CD14-positive monocyte (primary cell): ENCODE measurements around the gene UCMA. TPM values are rescaled to one million over a fixed set of nuclear protein-coding genes. Genes with fewer than 3 reads are reported as not detected.

Experiments used
- DNase-seq, 3 donors: peaks; one replicate each; pipeline ENCODE4 v3.0.0-alpha.2; 2011 to 2022
- H2AFZ ChIP-seq: 2 replicates; pipeline ENCODE4 v1.6.0; 2012; ENCODE audit warnings: mild to moderate bottlenecking, low read depth, low read length, inconsistent platforms; ENCODE audit not compliant: insufficient read depth, poor library complexity, severe bottlenecking
- H3K27ac ChIP-seq, 2 donors: 1 replicate in 1 of 2; 2 replicates in 1 of 2; pipeline ENCODE4 v1.5.1; 2012 to 2013; ENCODE audit warnings: low read length in 2 of 2, control low read depth in 1 of 2, inconsistent platforms in 1 of 2, low read depth in 1 of 2, mild to moderate bottlenecking in 1 of 2
- H3K27me3 ChIP-seq, 2 donors: one replicate each; pipeline versions ENCODE4 v1.6.0 to v1.6.1; 2011 to 2013; ENCODE audit warnings: low read length in 2 of 2; ENCODE audit not compliant: control insufficient read depth in 2 of 2, insufficient read depth in 2 of 2
- H3K36me3 ChIP-seq, 2 donors: replicated peaks in 1 of 2; 1 replicate in 1 of 2; 2 replicates in 1 of 2; pipeline versions ENCODE4 v1.5.1 to v1.6.1; 2012 to 2013; ENCODE audit warnings: low read length in 2 of 2, control low read depth in 1 of 2, inconsistent platforms in 1 of 2, mild to moderate bottlenecking in 1 of 2; ENCODE audit not compliant: insufficient read depth in 2 of 2, control insufficient read depth in 1 of 2
- H3K4me1 ChIP-seq, 2 donors: 1 replicate in 1 of 2; 2 replicates in 1 of 2; pipeline versions ENCODE4 v1.5.1 to v1.6.1; 2012 to 2013; ENCODE audit warnings: low read length in 2 of 2, control low read depth in 1 of 2, inconsistent platforms in 1 of 2, mild to moderate bottlenecking in 1 of 2, moderate library complexity in 1 of 2; ENCODE audit not compliant: insufficient read depth in 2 of 2, control insufficient read depth in 1 of 2
- H3K4me2 ChIP-seq: replicated peaks from 2 replicates; pipeline ENCODE3; 2012; ENCODE audit warnings: low read length, moderate library complexity, mild to moderate bottlenecking; ENCODE audit not compliant: poor library complexity, severe bottlenecking; ENCODE audit errors: extremely low read depth
- H3K4me3 ChIP-seq, 3 experiments: fragments of 200-600 bp in 1 of 3; sonication (generic) in 1 of 3; replicated peaks in 1 of 3; 1 replicate in 2 of 3; 2 replicates in 1 of 3; pipeline ENCODE4 v1.5.1; 2011 to 2013; ENCODE audit warnings: low read length in 3 of 3, mild to moderate bottlenecking in 3 of 3, control low read depth in 2 of 3, low read depth in 2 of 3, inconsistent platforms in 1 of 3, moderate library complexity in 1 of 3
- H3K79me2 ChIP-seq: 2 replicates; pipeline ENCODE4 v1.6.0; 2012; ENCODE audit warnings: mild to moderate bottlenecking, control low read depth, inconsistent platforms, low read length, moderate library complexity; ENCODE audit not compliant: insufficient read depth
- H3K9ac ChIP-seq: 2 replicates; pipeline ENCODE4 v1.6.0; 2017; ENCODE audit warnings: low read length, mild to moderate bottlenecking; ENCODE audit not compliant: insufficient read depth, poor library complexity, severe bottlenecking
- H3K9me3 ChIP-seq, 2 donors: replicated peaks in 1 of 2; 1 replicate in 1 of 2; 2 replicates in 1 of 2; pipeline versions ENCODE4 v1.5.1 to v1.6.1; 2012 to 2013; ENCODE audit warnings: low read length in 2 of 2, control low read depth in 1 of 2; ENCODE audit not compliant: control insufficient read depth in 1 of 2, insufficient read depth in 1 of 2
- H4K20me1 ChIP-seq: 2 replicates; pipeline ENCODE4 v1.6.0; 2012; ENCODE audit warnings: mild to moderate bottlenecking, low read length, control low read depth, moderate library complexity; ENCODE audit not compliant: insufficient read depth
- H3K27ac Mint-ChIP-seq, 7 donors: one replicate each; pipeline ENCODE4 v1.8.0; 2020; ENCODE audit warnings: mild to moderate bottlenecking in 7 of 7, mixed read lengths in 7 of 7, moderate library complexity in 6 of 7, inconsistent platforms in 2 of 7
- H3K27me3 Mint-ChIP-seq, 3 donors: one replicate each; pipeline ENCODE4 v1.8.0; 2021 to 2022; ENCODE audit warnings: low read depth in 3 of 3, mild to moderate bottlenecking in 3 of 3, mixed read lengths in 3 of 3, moderate library complexity in 3 of 3, inconsistent platforms in 1 of 3
- H3K36me3 Mint-ChIP-seq, 2 donors: one replicate each; pipeline ENCODE4 v1.8.0; 2020; ENCODE audit warnings: mixed read lengths in 2 of 2, inconsistent platforms in 1 of 2, mild to moderate bottlenecking in 1 of 2
- H3K4me1 Mint-ChIP-seq: one replicate; pipeline ENCODE4 v1.8.0; 2020; ENCODE audit warnings: mild to moderate bottlenecking, mixed read lengths
- H3K4me3 Mint-ChIP-seq, 2 donors: one replicate each; pipeline ENCODE4 v1.8.0; 2020; ENCODE audit warnings: mild to moderate bottlenecking in 2 of 2, mixed read lengths in 2 of 2, moderate library complexity in 1 of 2
- H3K9me3 Mint-ChIP-seq, 7 donors: one replicate each; pipeline ENCODE4 v1.8.0; 2020 to 2022; ENCODE audit warnings: mixed read lengths in 7 of 7, mild to moderate bottlenecking in 6 of 7, moderate library complexity in 6 of 7, inconsistent platforms in 2 of 7
- WGBS: methylation state at CpG from one replicate; pipeline ENCODE4 v1.1.5; 2013; ENCODE audit warnings: missing lambda C conversion rate; ENCODE audit not compliant: insufficient coverage; 5-methylcytosine and 5-hydroxymethylcytosine counted together
- intact Hi-C, 2 donors: fragments of 100-400 bp; cut with micrococcal nuclease; formaldehyde crosslinking; loops; one replicate each; pipeline versions ENCODE4 v1.15.0 to v1.15.1; 2023
- polyA plus RNA-seq, 3 donors: library from polyadenylated mRNA; depleted of rRNA in 1 of 3; unstranded in 2 of 3; stranded (reverse) in 1 of 3; fragments of 300-500 nt in 2 of 3; fragments of >200 nt in 1 of 3; fragmentation: Illumina TruSeq in 2 of 3; gene quantifications; 1 replicate in 2 of 3; 2 replicates in 1 of 3; pipeline ENCODE4 v1.2.3, GENCODE V29; 2012 to 2021
- TF ChIP-seq, protein P1 (sequence below): fragments of 200-600 bp; IDR thresholded peaks from one replicate; pipeline ENCODE4 v1.8.0; 2022; ENCODE audit warnings: antibody characterized with exemption, mild to moderate bottlenecking

UCMA gene
- polyA plus RNA-seq, 3 donors, result not detected

DNA sequence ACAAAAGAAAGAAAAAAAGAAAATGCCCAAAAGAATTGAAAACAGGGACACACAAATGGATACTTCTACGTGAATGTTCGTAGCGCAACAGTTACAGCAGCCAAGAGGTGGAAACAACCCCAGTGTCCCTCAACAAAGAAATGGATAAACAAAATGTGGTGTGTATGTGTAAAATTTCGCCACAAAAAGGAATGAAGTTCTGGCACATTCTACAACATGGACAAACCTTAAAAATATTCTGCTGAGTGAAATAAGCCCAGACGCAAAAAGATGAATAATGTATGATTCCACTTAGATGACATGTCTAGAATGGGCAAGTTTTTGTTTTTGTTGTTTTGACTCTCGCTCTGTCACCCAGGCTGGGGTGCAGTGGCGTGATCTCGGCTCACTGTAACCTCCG lies 10.9 kb downstream of the UCMA start:
- peaks cover 0 to 1% (median 1%) of the 10 kb centered on the region in 3 donors for H3K27me3 Mint-ChIP-seq
- no CpG with 5 or more reads among the region's 9 CpGs for WGBS
- H3K36me3 ChIP-seq, result no peaks in the 10 kb centered on the region
- H3K4me1 ChIP-seq, result no peaks in the 10 kb centered on the region
- H3K4me3 ChIP-seq, result no peak overlapping the region
- no peaks in the 10 kb centered on the region for H3K27me3 ChIP-seq
- H3K4me2 ChIP-seq, result no peak overlapping the region
- H2AFZ ChIP-seq, result no peak overlapping the region
- no peaks in the 10 kb centered on the region for H3K9me3 ChIP-seq
- no peaks in the 10 kb centered on the region for H3K79me2 ChIP-seq
- H3K27ac ChIP-seq, result no peak overlapping the region
- H3K4me1 Mint-ChIP-seq, result no peaks in the 10 kb centered on the region
- no peak overlapping the region for H3K27ac Mint-ChIP-seq
- H3K36me3 Mint-ChIP-seq, result no peaks in the 10 kb centered on the region
- H3K9ac ChIP-seq, result no peak overlapping the region
- no peak overlapping the region for H3K4me3 Mint-ChIP-seq
- H4K20me1 ChIP-seq, result no peaks in the 10 kb centered on the region
- H3K9me3 Mint-ChIP-seq, result peaks cover 0 to 4% (median 0%) of the 10 kb centered on the region in 7 donors
- intact Hi-C loops, result no loop called here
- DNase-seq, result no peak
- TF ChIP-seq, protein P1, sequence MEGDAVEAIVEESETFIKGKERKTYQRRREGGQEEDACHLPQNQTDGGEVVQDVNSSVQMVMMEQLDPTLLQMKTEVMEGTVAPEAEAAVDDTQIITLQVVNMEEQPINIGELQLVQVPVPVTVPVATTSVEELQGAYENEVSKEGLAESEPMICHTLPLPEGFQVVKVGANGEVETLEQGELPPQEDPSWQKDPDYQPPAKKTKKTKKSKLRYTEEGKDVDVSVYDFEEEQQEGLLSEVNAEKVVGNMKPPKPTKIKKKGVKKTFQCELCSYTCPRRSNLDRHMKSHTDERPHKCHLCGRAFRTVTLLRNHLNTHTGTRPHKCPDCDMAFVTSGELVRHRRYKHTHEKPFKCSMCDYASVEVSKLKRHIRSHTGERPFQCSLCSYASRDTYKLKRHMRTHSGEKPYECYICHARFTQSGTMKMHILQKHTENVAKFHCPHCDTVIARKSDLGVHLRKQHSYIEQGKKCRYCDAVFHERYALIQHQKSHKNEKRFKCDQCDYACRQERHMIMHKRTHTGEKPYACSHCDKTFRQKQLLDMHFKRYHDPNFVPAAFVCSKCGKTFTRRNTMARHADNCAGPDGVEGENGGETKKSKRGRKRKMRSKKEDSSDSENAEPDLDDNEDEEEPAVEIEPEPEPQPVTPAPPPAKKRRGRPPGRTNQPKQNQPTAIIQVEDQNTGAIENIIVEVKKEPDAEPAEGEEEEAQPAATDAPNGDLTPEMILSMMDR, result no peak

DNA sequence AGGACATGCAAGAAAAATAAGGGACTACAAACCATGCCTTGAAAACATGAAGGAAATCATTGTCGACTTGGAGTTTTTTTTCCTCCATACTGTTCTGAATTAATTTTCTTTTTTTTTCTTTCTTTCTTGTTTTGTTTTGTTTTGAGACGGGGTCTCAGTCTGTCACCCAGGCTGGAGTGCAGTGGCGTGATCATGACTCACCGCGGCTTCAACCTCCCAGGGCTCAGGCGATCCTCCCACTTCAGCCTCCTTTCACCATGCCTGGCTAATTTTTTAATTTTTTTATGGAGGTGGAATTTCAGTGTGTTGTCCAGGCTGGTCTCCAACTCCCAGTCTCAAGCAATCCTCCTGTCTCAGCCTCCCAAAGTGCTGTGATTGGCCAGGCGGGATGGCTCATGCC lies 11.6 kb downstream of the UCMA start:
- TF ChIP-seq, protein P1, result no peak
- no peaks in the 10 kb centered on the region for H4K20me1 ChIP-seq
- H3K4me3 Mint-ChIP-seq, result no peak overlapping the region
- intact Hi-C loops, result no loop called here
- no peaks in the 10 kb centered on the region for H3K4me1 ChIP-seq
- 100% methylated on average over 1 of the region's 7 CpGs for WGBS
- H3K4me2 ChIP-seq, result no peak overlapping the region
- H3K36me3 Mint-ChIP-seq, result no peaks in the 10 kb centered on the region
- H3K9me3 ChIP-seq, result no peaks in the 10 kb centered on the region
- DNase-seq, result no peak
- H3K4me1 Mint-ChIP-seq, result no peaks in the 10 kb centered on the region
- no peaks in the 10 kb centered on the region for H3K79me2 ChIP-seq
- no peak overlapping the region for H3K9ac ChIP-seq
- H2AFZ ChIP-seq, result no peak overlapping the region
- no peak overlapping the region for H3K4me3 ChIP-seq
- peaks cover 0 to 4% (median 0%) of the 10 kb centered on the region in 7 donors for H3K9me3 Mint-ChIP-seq
- no peak overlapping the region for H3K27ac Mint-ChIP-seq
- peaks cover 0 to 1% (median 1%) of the 10 kb centered on the region in 3 donors for H3K27me3 Mint-ChIP-seq
- H3K27ac ChIP-seq, result no peak overlapping the region
- H3K27me3 ChIP-seq, result no peaks in the 10 kb centered on the region
- no peaks in the 10 kb centered on the region for H3K36me3 ChIP-seq
